ENCODE results near the gene PAPSS1. TPM values are rescaled to one million over a fixed set of nuclear protein-coding genes. Genes with fewer than 3 reads are reported as not detected.

Gene PAPSS1
- total and polyA plus RNA-seq, 9 of the 15 experiments (the other 6 are each of a cell fraction or from before 2014, with no cell fraction given) = 21.1 to 53.9 (median 41.9) TPM

DNA sequence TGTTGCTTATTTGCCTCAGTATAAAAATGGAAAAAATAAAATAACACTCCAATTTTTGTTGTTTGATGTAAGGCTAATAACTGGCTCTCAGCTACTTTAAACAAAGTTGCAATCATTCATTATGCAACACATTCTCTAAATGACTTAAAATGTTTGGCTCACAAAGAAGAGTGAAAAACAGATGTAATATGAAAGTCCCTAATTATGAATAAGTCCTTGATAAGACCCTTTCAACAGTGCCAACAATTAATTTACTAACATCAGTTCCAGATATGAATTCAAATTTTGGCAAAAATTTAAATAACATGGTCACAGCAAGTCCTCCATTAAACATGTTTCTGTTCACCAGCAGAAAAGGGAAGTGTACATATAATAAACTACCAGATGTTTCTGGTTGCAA lies 69.8 kb downstream of the PAPSS1 start (continued):
- TF ChIP-seq RBM22 (IDR thresholded peaks at IDR 0.05; ENCODE audit: low read depth, low read length, poor library complexity, severe bottlenecking) (no peak), ETV6 (IDR thresholded peaks at IDR 0.05; ENCODE audit: borderline replicate concordance in 1 of 2, low read depth in 2 of 2, low read length in 1 of 2) (no peak), ETV6 (CRISPR knock-in tag; IDR thresholded peaks at IDR 0.05; ENCODE audit: borderline replicate concordance) (no peak), ZBTB17 (CRISPR knock-in tag; IDR thresholded peaks at IDR 0.05) (no peak), ZNF217 (CRISPR knock-in tag; IDR thresholded peaks at IDR 0.05) (no peak), SLC30A9 (CRISPR knock-in tag; IDR thresholded peaks at IDR 0.05) (no peak), KDM4B (IDR thresholded peaks at IDR 0.05; ENCODE audit: borderline replicate concordance in 2 of 2, low read depth in 1 of 2) (no peak), NCOR1 (IDR thresholded peaks at IDR 0.05) (no peak), EWSR1 (IDR thresholded peaks at IDR 0.05; ENCODE audit: borderline replicate concordance, low read depth, partially characterized antibody) (no peak), HNRNPH1 (optimal IDR thresholded peaks at IDR 0.05; ENCODE audit: low read depth, low read length) (no peak), ZFP30 (CRISPR knock-in tag; IDR thresholded peaks at IDR 0.05; ENCODE audit: borderline replicate concordance) (no peak), PCBP2 (IDR thresholded peaks at IDR 0.05; ENCODE audit: low read depth, low read length, poor library complexity, severe bottlenecking) (no peak)
- TF ChIP-seq, protein P1, sequence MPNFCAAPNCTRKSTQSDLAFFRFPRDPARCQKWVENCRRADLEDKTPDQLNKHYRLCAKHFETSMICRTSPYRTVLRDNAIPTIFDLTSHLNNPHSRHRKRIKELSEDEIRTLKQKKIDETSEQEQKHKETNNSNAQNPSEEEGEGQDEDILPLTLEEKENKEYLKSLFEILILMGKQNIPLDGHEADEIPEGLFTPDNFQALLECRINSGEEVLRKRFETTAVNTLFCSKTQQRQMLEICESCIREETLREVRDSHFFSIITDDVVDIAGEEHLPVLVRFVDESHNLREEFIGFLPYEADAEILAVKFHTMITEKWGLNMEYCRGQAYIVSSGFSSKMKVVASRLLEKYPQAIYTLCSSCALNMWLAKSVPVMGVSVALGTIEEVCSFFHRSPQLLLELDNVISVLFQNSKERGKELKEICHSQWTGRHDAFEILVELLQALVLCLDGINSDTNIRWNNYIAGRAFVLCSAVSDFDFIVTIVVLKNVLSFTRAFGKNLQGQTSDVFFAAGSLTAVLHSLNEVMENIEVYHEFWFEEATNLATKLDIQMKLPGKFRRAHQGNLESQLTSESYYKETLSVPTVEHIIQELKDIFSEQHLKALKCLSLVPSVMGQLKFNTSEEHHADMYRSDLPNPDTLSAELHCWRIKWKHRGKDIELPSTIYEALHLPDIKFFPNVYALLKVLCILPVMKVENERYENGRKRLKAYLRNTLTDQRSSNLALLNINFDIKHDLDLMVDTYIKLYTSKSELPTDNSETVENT (CRISPR knock-in tag; IDR thresholded peaks at IDR 0.05) = no peak
- TF ChIP-seq, protein P2, sequence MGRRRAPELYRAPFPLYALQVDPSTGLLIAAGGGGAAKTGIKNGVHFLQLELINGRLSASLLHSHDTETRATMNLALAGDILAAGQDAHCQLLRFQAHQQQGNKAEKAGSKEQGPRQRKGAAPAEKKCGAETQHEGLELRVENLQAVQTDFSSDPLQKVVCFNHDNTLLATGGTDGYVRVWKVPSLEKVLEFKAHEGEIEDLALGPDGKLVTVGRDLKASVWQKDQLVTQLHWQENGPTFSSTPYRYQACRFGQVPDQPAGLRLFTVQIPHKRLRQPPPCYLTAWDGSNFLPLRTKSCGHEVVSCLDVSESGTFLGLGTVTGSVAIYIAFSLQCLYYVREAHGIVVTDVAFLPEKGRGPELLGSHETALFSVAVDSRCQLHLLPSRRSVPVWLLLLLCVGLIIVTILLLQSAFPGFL (CRISPR knock-in tag; IDR thresholded peaks at IDR 0.05) = no peak
- TF ChIP-seq, protein P3, sequence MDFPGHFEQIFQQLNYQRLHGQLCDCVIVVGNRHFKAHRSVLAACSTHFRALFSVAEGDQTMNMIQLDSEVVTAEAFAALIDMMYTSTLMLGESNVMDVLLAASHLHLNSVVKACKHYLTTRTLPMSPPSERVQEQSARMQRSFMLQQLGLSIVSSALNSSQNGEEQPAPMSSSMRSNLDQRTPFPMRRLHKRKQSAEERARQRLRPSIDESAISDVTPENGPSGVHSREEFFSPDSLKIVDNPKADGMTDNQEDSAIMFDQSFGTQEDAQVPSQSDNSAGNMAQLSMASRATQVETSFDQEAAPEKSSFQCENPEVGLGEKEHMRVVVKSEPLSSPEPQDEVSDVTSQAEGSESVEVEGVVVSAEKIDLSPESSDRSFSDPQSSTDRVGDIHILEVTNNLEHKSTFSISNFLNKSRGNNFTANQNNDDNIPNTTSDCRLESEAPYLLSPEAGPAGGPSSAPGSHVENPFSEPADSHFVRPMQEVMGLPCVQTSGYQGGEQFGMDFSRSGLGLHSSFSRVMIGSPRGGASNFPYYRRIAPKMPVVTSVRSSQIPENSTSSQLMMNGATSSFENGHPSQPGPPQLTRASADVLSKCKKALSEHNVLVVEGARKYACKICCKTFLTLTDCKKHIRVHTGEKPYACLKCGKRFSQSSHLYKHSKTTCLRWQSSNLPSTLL (IDR thresholded peaks at IDR 0.05) = no peak

All from K562 (cell line).